Neural cell (in vitro differentiated cells): ENCODE measurements around the gene HACD4.

ENCODE experiments used
- EP300 ChIP-seq: fragments of 450-650 bp; conservative IDR thresholded peaks from 2 replicates; pipeline ENCODE4 v1.6.1; 2014; ENCODE audit warnings: antibody characterized with exemption, mild to moderate bottlenecking, moderate library complexity; ENCODE audit not compliant: poor library complexity, severe bottlenecking
- EZH2 ChIP-seq: fragments of 200-600, 300-800 bp; shearing (Covaris generic), sonication (generic); IDR thresholded peaks from 2 replicates; pipeline ENCODE4 v1.6.1; 2014; ENCODE audit warnings: antibody characterized with exemption, low read length, borderline replicate concordance, mild to moderate bottlenecking; ENCODE audit not compliant: insufficient read depth, poor library complexity, severe bottlenecking
- POLR2AphosphoS5 ChIP-seq: IDR thresholded peaks from 2 replicates; pipeline ENCODE4 v1.6.1; 2012
- RAD21 ChIP-seq: fragments of 450-650 bp; conservative IDR thresholded peaks from 2 replicates; pipeline ENCODE4 v1.6.1; 2014; ENCODE audit warnings: antibody characterized with exemption, mild to moderate bottlenecking, moderate library complexity
- SMC3 ChIP-seq: fragments of 450-650 bp; conservative IDR thresholded peaks from 2 replicates; pipeline ENCODE4 v1.6.1; 2014; ENCODE audit warnings: antibody characterized with exemption, mild to moderate bottlenecking, moderate library complexity; ENCODE audit not compliant: poor library complexity
- TAF1 ChIP-seq: IDR thresholded peaks from 2 replicates; pipeline ENCODE4 v1.6.1; 2012; ENCODE audit warnings: low read depth
- TF ChIP-seq, protein P1 (sequence below): fragments of 450-650 bp; IDR thresholded peaks from 2 replicates; pipeline ENCODE4 v1.5.1; 2014; ENCODE audit warnings: antibody characterized with exemption, mild to moderate bottlenecking, moderate library complexity; ENCODE audit not compliant: poor library complexity, severe bottlenecking

DNA sequence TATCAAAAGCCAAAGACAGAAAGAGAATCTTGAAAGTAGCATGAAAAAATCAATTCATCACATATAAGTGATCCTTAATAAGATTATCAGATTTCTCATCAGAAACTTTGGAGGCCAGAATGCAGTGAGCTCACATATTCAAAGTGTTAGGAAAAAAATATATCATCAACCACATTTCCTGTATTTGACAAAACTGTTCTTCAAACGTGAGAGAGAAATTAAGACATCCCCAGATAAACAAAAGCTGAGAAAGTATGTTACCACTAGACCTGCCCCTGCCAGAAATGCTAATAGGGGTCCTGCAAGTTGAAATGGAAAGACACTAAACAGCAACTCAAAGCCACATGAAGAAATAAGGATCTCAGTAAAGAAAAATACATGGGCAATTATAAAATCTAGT lies 29.9 kb downstream of the HACD4 start:
- no peak for TF ChIP-seq EP300
- TF ChIP-seq EZH2 = no peak
- TF ChIP-seq, protein P1, sequence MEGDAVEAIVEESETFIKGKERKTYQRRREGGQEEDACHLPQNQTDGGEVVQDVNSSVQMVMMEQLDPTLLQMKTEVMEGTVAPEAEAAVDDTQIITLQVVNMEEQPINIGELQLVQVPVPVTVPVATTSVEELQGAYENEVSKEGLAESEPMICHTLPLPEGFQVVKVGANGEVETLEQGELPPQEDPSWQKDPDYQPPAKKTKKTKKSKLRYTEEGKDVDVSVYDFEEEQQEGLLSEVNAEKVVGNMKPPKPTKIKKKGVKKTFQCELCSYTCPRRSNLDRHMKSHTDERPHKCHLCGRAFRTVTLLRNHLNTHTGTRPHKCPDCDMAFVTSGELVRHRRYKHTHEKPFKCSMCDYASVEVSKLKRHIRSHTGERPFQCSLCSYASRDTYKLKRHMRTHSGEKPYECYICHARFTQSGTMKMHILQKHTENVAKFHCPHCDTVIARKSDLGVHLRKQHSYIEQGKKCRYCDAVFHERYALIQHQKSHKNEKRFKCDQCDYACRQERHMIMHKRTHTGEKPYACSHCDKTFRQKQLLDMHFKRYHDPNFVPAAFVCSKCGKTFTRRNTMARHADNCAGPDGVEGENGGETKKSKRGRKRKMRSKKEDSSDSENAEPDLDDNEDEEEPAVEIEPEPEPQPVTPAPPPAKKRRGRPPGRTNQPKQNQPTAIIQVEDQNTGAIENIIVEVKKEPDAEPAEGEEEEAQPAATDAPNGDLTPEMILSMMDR = no peak
- TF ChIP-seq POLR2AphosphoS5 = no peak
- TF ChIP-seq TAF1 = no peak
- no peak for TF ChIP-seq RAD21
- TF ChIP-seq SMC3 = no peak
